H9 (cell line): ENCODE measurements around the gene TACC2. TPM values are rescaled to one million over a fixed set of nuclear protein-coding genes. Genes with fewer than 3 reads are reported as not detected.
A peak's percentile ranks its signal among the peaks of the same experiment; 100 is the strongest.

ENCODE experiments used
- DNase-seq: peaks from one replicate; pipeline ENCODE4 v3.0.0-alpha.2; 2017
- H2AFZ ChIP-seq: one replicate; pipeline ENCODE4 v1.6.1; 2013; ENCODE audit warnings: mild to moderate bottlenecking, low read length, control low read depth, moderate library complexity
- H2AK5ac ChIP-seq: 2 replicates; pipeline ENCODE4 v1.6.1; 2013; ENCODE audit warnings: low read length, control low read depth, mixed read lengths; ENCODE audit not compliant: insufficient read length
- H2BK120ac ChIP-seq: one replicate; pipeline ENCODE4 v1.6.1; 2013; ENCODE audit warnings: low read depth, mild to moderate bottlenecking, low read length, control low read depth, inconsistent platforms; ENCODE audit not compliant: poor library complexity, severe bottlenecking
- H2BK12ac ChIP-seq: 2 replicates; pipeline ENCODE4 v1.6.1; 2013; ENCODE audit warnings: low read length, control low read depth, mixed read lengths, low read depth; ENCODE audit not compliant: insufficient read length
- H2BK15ac ChIP-seq: 2 replicates; pipeline ENCODE4 v1.6.1; 2013; ENCODE audit warnings: low read depth, low read length, control low read depth
- H2BK20ac ChIP-seq: one replicate; pipeline ENCODE4 v1.6.1; 2013; ENCODE audit warnings: low read depth, mild to moderate bottlenecking, low read length, control low read depth, inconsistent platforms; ENCODE audit not compliant: poor library complexity, severe bottlenecking
- H2BK5ac ChIP-seq: 2 replicates; pipeline ENCODE4 v1.6.1; 2013; ENCODE audit warnings: low read length, control low read depth, mixed read lengths; ENCODE audit not compliant: insufficient read length
- H3K14ac ChIP-seq: 2 replicates; pipeline ENCODE4 v1.6.1; 2013; ENCODE audit warnings: low read length, control low read depth; ENCODE audit not compliant: insufficient read depth
- H3K18ac ChIP-seq: 2 replicates; pipeline ENCODE4 v1.6.1; 2013; ENCODE audit warnings: low read depth, mild to moderate bottlenecking, mixed read lengths, low read length, control low read depth; ENCODE audit not compliant: insufficient read length
- H3K23ac ChIP-seq: 2 replicates; pipeline ENCODE4 v1.6.1; 2013; ENCODE audit warnings: low read length, control low read depth, mixed read lengths, low read depth; ENCODE audit not compliant: insufficient read length
- H3K23me2 ChIP-seq: 2 replicates; pipeline ENCODE4 v1.6.1; 2013; ENCODE audit warnings: low read depth, mild to moderate bottlenecking, mixed read lengths, low read length, control low read depth; ENCODE audit not compliant: insufficient read length, poor library complexity, severe bottlenecking
- H3K27ac ChIP-seq: 2 replicates; pipeline ENCODE4 v1.5.1; 2013; ENCODE audit warnings: low read length, control low read depth, mixed read lengths, low read depth; ENCODE audit not compliant: insufficient read length
- H3K27me3 ChIP-seq: 2 replicates; pipeline ENCODE4 v1.6.1; 2013; ENCODE audit warnings: low read length, control low read depth, inconsistent platforms; ENCODE audit not compliant: insufficient read depth
- H3K4ac ChIP-seq: 2 replicates; pipeline ENCODE4 v1.6.1; 2013; ENCODE audit warnings: low read depth, mild to moderate bottlenecking, control low read depth, inconsistent platforms, low read length, moderate library complexity
- H3K4me1 ChIP-seq: 2 replicates; pipeline ENCODE4 v1.6.1; 2013; ENCODE audit warnings: low read length, control low read depth, inconsistent platforms; ENCODE audit not compliant: insufficient read depth
- H3K4me2 ChIP-seq: 2 replicates; pipeline ENCODE4 v1.6.1; 2013; ENCODE audit warnings: low read length, control low read depth, mixed read lengths; ENCODE audit not compliant: insufficient read length, insufficient read depth
- H3K56ac ChIP-seq: 2 replicates; pipeline ENCODE4 v1.6.1; 2013; ENCODE audit warnings: low read depth, mild to moderate bottlenecking, mixed read lengths, low read length, control low read depth; ENCODE audit not compliant: insufficient read length
- H3K79me1 ChIP-seq: 2 replicates; pipeline ENCODE4 v1.6.1; 2013; ENCODE audit warnings: low read depth, mild to moderate bottlenecking, moderate library complexity, low read length, control low read depth, inconsistent platforms; ENCODE audit not compliant: insufficient read depth, poor library complexity, severe bottlenecking
- H3K79me2 ChIP-seq: 2 replicates; pipeline ENCODE4 v1.6.1; 2013; ENCODE audit warnings: low read length, control low read depth, inconsistent platforms; ENCODE audit not compliant: insufficient read depth
- H3K9ac ChIP-seq: 2 replicates; pipeline ENCODE4 v1.6.1; 2013; ENCODE audit warnings: low read length, control low read depth, mixed read lengths; ENCODE audit not compliant: insufficient read length; ENCODE audit errors: extremely low read depth
- H3K9me3 ChIP-seq: one replicate; pipeline ENCODE4 v1.6.1; 2013; ENCODE audit warnings: low read depth, low read length, inconsistent platforms; ENCODE audit not compliant: control insufficient read depth
- H3T11ph ChIP-seq: one replicate; pipeline ENCODE4 v1.6.1; 2013; ENCODE audit warnings: mild to moderate bottlenecking, low read length, control low read depth, inconsistent platforms
- H4K20me1 ChIP-seq: one replicate; pipeline ENCODE4 v1.6.1; 2013; ENCODE audit not compliant: control insufficient read depth, insufficient read length, insufficient read depth
- H4K5ac ChIP-seq: 2 replicates; pipeline ENCODE4 v1.6.1; 2013; ENCODE audit warnings: low read depth, mild to moderate bottlenecking, mixed read lengths, low read length, control low read depth; ENCODE audit not compliant: insufficient read length
- H4K8ac ChIP-seq: replicated peaks from 2 replicates; pipeline ENCODE4 v1.6.1; 2013; ENCODE audit warnings: low read length, control low read depth, mixed read lengths, low read depth; ENCODE audit not compliant: insufficient read length
- H4K91ac ChIP-seq: 2 replicates; pipeline ENCODE4 v1.6.1; 2013; ENCODE audit warnings: low read depth, mild to moderate bottlenecking, moderate library complexity, mixed read lengths, low read length, control low read depth; ENCODE audit not compliant: insufficient read length
- H3K27ac Mint-ChIP-seq, 3 experiments: 2 replicates in 2 of 3; 3 replicates in 1 of 3; pipeline ENCODE4 v1.8.0; 2020 to 2021; ENCODE audit warnings: mixed read lengths in 3 of 3, mild to moderate bottlenecking in 1 of 3, moderate library complexity in 1 of 3
- H3K27me3 Mint-ChIP-seq: 2 replicates; pipeline ENCODE4 v1.8.0; 2021; ENCODE audit warnings: low read depth, mild to moderate bottlenecking, moderate library complexity, mixed read lengths
- H3K36me3 Mint-ChIP-seq, 3 experiments: 2 replicates in 2 of 3; 3 replicates in 1 of 3; pipeline ENCODE4 v1.8.0; 2020 to 2021; ENCODE audit warnings: low read depth in 3 of 3, mixed read lengths in 3 of 3; ENCODE audit not compliant: insufficient read depth in 1 of 3
- H3K4me1 Mint-ChIP-seq, 2 experiments: 2 replicates each; pipeline ENCODE4 v1.8.0; 2020; ENCODE audit warnings: mixed read lengths in 2 of 2
- H3K4me3 Mint-ChIP-seq, 2 experiments: 2 replicates in 1 of 2; 3 replicates in 1 of 2; pipeline ENCODE4 v1.8.0; 2020 to 2021; ENCODE audit warnings: mild to moderate bottlenecking in 2 of 2, mixed read lengths in 2 of 2, moderate library complexity in 1 of 2
- H3K9me3 Mint-ChIP-seq, 2 experiments: 2 replicates in 1 of 2; 3 replicates in 1 of 2; pipeline ENCODE4 v1.8.0; 2020; ENCODE audit warnings: mild to moderate bottlenecking in 2 of 2, mixed read lengths in 2 of 2, moderate library complexity in 1 of 2
- CTCF ChIP-seq: fragments of 200-600 bp; sonication (generic); conservative IDR thresholded peaks from 3 replicates; pipeline ENCODE4 v1.8.0; 2021; ENCODE audit warnings: antibody characterized with exemption, mild to moderate bottlenecking
- WGBS: extraction: QIAGEN DNeasy Blood & Tissue Kit; methylation state at CpG from one replicate; pipeline ENCODE4 v1.1.7; 2013; ENCODE audit warnings: missing lambda C conversion rate, low lambda C conversion rate, mixed read lengths; ENCODE audit not compliant: insufficient read length; ENCODE audit errors: extremely low coverage; 5-methylcytosine and 5-hydroxymethylcytosine counted together
- total RNA-seq: library from RNA; stranded (reverse); gene quantifications from 2 replicates; pipeline ENCODE4 v1.2.1, GENCODE V29; 2021

TACC2 gene
- total RNA-seq, 1 experiment from 2014 or later = 58.1 TPM

DNA sequence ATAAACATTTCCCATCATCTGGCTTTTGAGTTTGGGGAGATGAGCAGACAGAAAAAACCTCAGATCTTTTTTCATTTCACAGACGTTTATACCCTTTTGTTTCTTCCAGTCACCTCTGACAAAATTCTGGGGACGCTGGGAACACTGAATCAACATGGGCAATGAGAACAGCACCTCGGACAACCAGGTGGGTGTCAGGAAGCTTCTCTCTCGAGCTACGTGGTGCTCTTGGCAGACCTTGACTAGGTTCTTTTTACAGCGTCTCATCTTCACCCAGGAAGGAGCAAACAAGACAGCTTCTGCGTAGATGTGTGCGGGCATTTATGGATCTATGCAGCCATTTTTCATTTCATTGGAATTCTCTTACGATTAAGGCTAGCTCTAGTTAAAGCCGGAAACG lies 32.9 kb downstream of the TACC2 start:
- no peaks in the 10 kb centered on the region for H3K4me1 ChIP-seq
- no peak overlapping the region for H3K18ac ChIP-seq
- no peak overlapping the region for H3K56ac ChIP-seq
- H3K4ac ChIP-seq = no peak overlapping the region
- H4K20me1 ChIP-seq = no peaks in the 10 kb centered on the region
- no peak overlapping the region for H2BK5ac ChIP-seq
- no peak overlapping the region for H2BK20ac ChIP-seq
- no peak overlapping the region for H4K5ac ChIP-seq
- DNase-seq = no peak
- Mint-ChIP-seq H3K4me1 (peaks cover 22 to 28% of the 10 kb centered on the region in 2 experiments), H3K4me3 (no peak overlapping the region), H3K9me3 (no peaks in the 10 kb centered on the region; a peak in 1 of 5 replicates), H3K27ac (peak overlapping the region in 1 of 3 experiments; percentile 30; a peak in 1 of 7 replicates), H3K36me3 (no peaks in the 10 kb centered on the region), H3K27me3 (peaks cover 1% of the 10 kb centered on the region)
- H2BK120ac ChIP-seq = no peak overlapping the region
- H2BK12ac ChIP-seq = no peak overlapping the region
- H2AK5ac ChIP-seq = no peak overlapping the region
- no peak overlapping the region for H2AFZ ChIP-seq
- no peaks in the 10 kb centered on the region for H3K27me3 ChIP-seq
- WGBS = no CpG with 5 or more reads among the region's 11 CpGs
- no peak overlapping the region for H3T11ph ChIP-seq
- H3K9ac ChIP-seq = no peak overlapping the region
- no peaks in the 10 kb centered on the region for H3K23me2 ChIP-seq
- no peak overlapping the region for H3K14ac ChIP-seq
- no peaks in the 10 kb centered on the region for H3K79me1 ChIP-seq
- no peaks in the 10 kb centered on the region for H3K79me2 ChIP-seq
- no peak overlapping the region for H3K27ac ChIP-seq
- H2BK15ac ChIP-seq = no peak overlapping the region
- H3K23ac ChIP-seq = no peak overlapping the region
- no peak overlapping the region for H4K8ac ChIP-seq
- no peak overlapping the region for H4K91ac ChIP-seq
- no peak overlapping the region for H3K4me2 ChIP-seq
- no peak for TF ChIP-seq CTCF
- H3K9me3 ChIP-seq = no peaks in the 10 kb centered on the region
